Pancreas (tissue), 10 donors: Measurements from ENCODE around the gene AMIGO3. TPM values are rescaled to one million over a fixed set of nuclear protein-coding genes. Genes with fewer than 3 reads are reported as not detected.
"Not testable (repeated sequence)": the region's sequence is repeated elsewhere in the genome, so short reads cannot be mapped to it uniquely, and the experiment has no call there.

Source experiments
- ATAC-seq, 4 donors: fragments of 200-7000 bp; cut with Tn5 transposase; one replicate each; pipeline versions ENCODE4 v1.8.0 to v1.9.1; 2020; ENCODE audit warnings: mild to moderate bottlenecking in 4 of 4, moderate library complexity in 4 of 4
- DNase-seq, 6 donors: peaks; one replicate each; pipeline ENCODE4 v3.0.0-alpha.2; 2020
- FAIRE-seq: peaks from 2 replicates; lab custom pipeline; 2012; peaks lifted over from hg19 to GRCh38; lab: Jason Lieb, UNC
- H3K27ac ChIP-seq, 4 donors: fragments of 200-600 bp; sonication (generic); 1 replicate in 3 of 4; 2 replicates in 1 of 4; pipeline versions ENCODE4 v1.5.0 to v1.8.0; 2020
- H3K27me3 ChIP-seq, 4 donors: fragments of 200-600 bp; one replicate each; pipeline ENCODE4 v1.8.0; 2021
- H3K36me3 ChIP-seq, 3 donors: fragments of 200-600 bp; sonication (generic) in 1 of 3; one replicate each; pipeline versions ENCODE4 v1.5.0 to v1.8.0; 2020 to 2021
- H3K4me1 ChIP-seq, 3 donors: fragments of 200-600 bp; one replicate each; pipeline ENCODE4 v1.8.0; 2021
- H3K4me3 ChIP-seq, 4 donors: fragments of 200-600 bp; sonication (generic) in 2 of 4; one replicate each; pipeline versions ENCODE4 v1.5.0 to v1.8.0; 2020 to 2021
- H3K9me3 ChIP-seq, 4 donors: fragments of 200-600 bp; one replicate each; pipeline ENCODE4 v1.8.0; 2021
- CTCF ChIP-seq, 4 donors: fragments of 200-600 bp; sonication (generic) in 3 of 4; IDR thresholded peaks; one replicate each; pipeline versions ENCODE4 v1.5.0 to v1.8.0; 2021; ENCODE audit warnings: antibody characterized with exemption in 4 of 4
- WGBS, 2 donors: extraction: QIAGEN DNeasy Blood & Tissue Kit; methylation state at CpG; one replicate each; pipeline ENCODE4 v1.1.7; 2013; 5-methylcytosine and 5-hydroxymethylcytosine counted together
- intact Hi-C, 3 donors: fragments of 100-400 bp; cut with DNase I; formaldehyde crosslinking; loops; one replicate each; pipeline versions ENCODE4 v1.11.1 to v1.14.2; 2022
- polyA plus RNA-seq, 2 donors: library from polyadenylated mRNA; stranded (reverse); fragments of 200-250 nt; gene quantifications; one replicate each; pipeline ENCODE4 v1.2.3, GENCODE V29; 2013
- total RNA-seq, 6 donors: library from RNA; stranded (reverse); fragmentation: NEBNext Ultra II Directional in 4 of 6; extraction: Animal tissue kit (Norgen Biotek cat#: 25700) in 4 of 6; gene quantifications; one replicate each; pipeline versions ENCODE4 v1.2.1 to v1.2.4, GENCODE V29; 2021 to 2023
- donor health status: healthy with polysubstance abuse.
- donor health status: DM: no; HTN: no; CAD: no; lungs with moderate emphysema.
- donor health status: DM: no; HTN: no; CAD: no.
- donor health status: control.
- donor health status: control.
- donor health status: Bipolar disorder and iron deficiency.
- donor health status: DM: yes; HTN: yes; CAD: no.
- donor health status: DM: no; HTN: no; CAD: no.
- donor health status: DM: no; HTN: no; CAD: no.
- donor health status: DM: yes; HTN: yes; CAD: no.

The AMIGO3 gene
- total and polyA plus RNA-seq, 8 donors: 3.9 to 4.0 TPM; not detected in 6

- Histone ChIP-seq H3K27me3 (no peaks in the 10 kb centered on the region), H3K27ac (no peak overlapping the region), H3K36me3 (no peaks in the 10 kb centered on the region), H3K4me1 (peaks cover 4 to 10% (median 5%) of the 10 kb centered on the region in 3 donors), H3K4me3 (no peak overlapping the region), H3K9me3 (no peaks in the 10 kb centered on the region)
- no peak for ATAC-seq
- no peak for TF ChIP-seq CTCF (IDR thresholded peaks at IDR 0.05)
- WGBS, 2 donors: 55 to 65% methylated on average over 2 of the region's 2 CpGs
- intact Hi-C loops: no loop called here
- FAIRE-seq: no peak
- DNase-seq: no peak
Observed at GRCh38 chr3:49757197-49757596, 37.7 kb upstream of the AMIGO3 start.

- DNase-seq: no peak
- H3K9me3 ChIP-seq: no peaks in the 10 kb centered on the region
- FAIRE-seq: no peak
- H3K27ac ChIP-seq: no peak overlapping the region
- H3K27me3 ChIP-seq: no peaks in the 10 kb centered on the region
- no peaks in the 10 kb centered on the region for H3K36me3 ChIP-seq
- ATAC-seq: no peak
- TF ChIP-seq CTCF (IDR thresholded peaks at IDR 0.05): no peak
- intact Hi-C loops: no loop called here
- peaks cover 4 to 10% (median 9%) of the 10 kb centered on the region in 3 donors for H3K4me1 ChIP-seq
- no peak overlapping the region for H3K4me3 ChIP-seq
- 50 to 53% methylated on average over 1 of the region's 1 CpG for WGBS, 2 donors
Observed at GRCh38 chr3:49756036-49756435, 36.6 kb upstream of the AMIGO3 start.

- Histone ChIP-seq H3K36me3 (no peaks in the 10 kb centered on the region), H3K4me3 (no peak overlapping the region), H3K9me3 (no peaks in the 10 kb centered on the region), H3K27ac (no peak overlapping the region), H3K4me1 (peaks cover 4 to 14% (median 9%) of the 10 kb centered on the region in 3 donors), H3K27me3 (no peaks in the 10 kb centered on the region)
- FAIRE-seq: no peak
- no peak for ATAC-seq
- TF ChIP-seq CTCF (IDR thresholded peaks at IDR 0.05): no peak
- DNase-seq: no peak
- intact Hi-C loops: no loop called here
- WGBS, 2 donors: 41 to 58% methylated on average over 1 of the region's 1 CpG
Observed at GRCh38 chr3:49754536-49754935, 35.1 kb upstream of the AMIGO3 start.

- no peaks in the 10 kb centered on the region for H3K27me3 ChIP-seq
- ATAC-seq (no peak), FAIRE-seq (no peak), DNase-seq (no peak)
- intact Hi-C loops: no loop called here
- no peak overlapping the region for H3K4me3 ChIP-seq
- H3K27ac ChIP-seq: no peak overlapping the region
- peaks cover 4 to 16% (median 9%) of the 10 kb centered on the region in 3 donors for H3K4me1 ChIP-seq
- H3K36me3 ChIP-seq: peaks cover 0 to 6% (median 0%) of the 10 kb centered on the region in 3 donors
- TF ChIP-seq CTCF (IDR thresholded peaks at IDR 0.05): no peak
- WGBS, 2 donors: 61 to 66% methylated on average over 4 of the region's 4 CpGs
- no peaks in the 10 kb centered on the region for H3K9me3 ChIP-seq
Observed at GRCh38 chr3:49751501-49751900, 32.0 kb upstream of the AMIGO3 start.

GRCh38 chr3:49750056-49750455 is 30.6 kb upstream of the AMIGO3 start:
- H3K4me3 ChIP-seq: no peak overlapping the region
- FAIRE-seq (no peak), ATAC-seq (no peak), DNase-seq (no peak)
- no peaks in the 10 kb centered on the region for H3K27me3 ChIP-seq
- H3K4me1 ChIP-seq: peaks cover 0 to 16% (median 4%) of the 10 kb centered on the region in 3 donors
- H3K27ac ChIP-seq: no peak overlapping the region
- no peaks in the 10 kb centered on the region for H3K9me3 ChIP-seq
- no peak for TF ChIP-seq CTCF (IDR thresholded peaks at IDR 0.05)
- WGBS, 2 donors: 94 to 97% methylated on average over 4 of the region's 4 CpGs
- intact Hi-C loops: no loop called here
- H3K36me3 ChIP-seq: peaks cover 0 to 6% (median 0%) of the 10 kb centered on the region in 3 donors

- H3K27me3 ChIP-seq, H3K27ac ChIP-seq, H3K4me1 ChIP-seq, H3K9me3 ChIP-seq, intact Hi-C loops, ATAC-seq, FAIRE-seq, H3K4me3 ChIP-seq, H3K36me3 ChIP-seq, DNase-seq: not testable (repeated sequence)
- WGBS, 2 donors: 84 to 91% methylated on average over 5 of the region's 5 CpGs
Observed at GRCh38 chr3:49748874-49749273, 29.4 kb upstream of the AMIGO3 start.
